ENCODE results near the gene SYK. TPM values are rescaled to one million over a fixed set of nuclear protein-coding genes. Genes with fewer than 3 reads are reported as not detected.

SYK gene
- total RNA-seq, 1 donor from 2014 or later: 0.41 TPM

DNA sequence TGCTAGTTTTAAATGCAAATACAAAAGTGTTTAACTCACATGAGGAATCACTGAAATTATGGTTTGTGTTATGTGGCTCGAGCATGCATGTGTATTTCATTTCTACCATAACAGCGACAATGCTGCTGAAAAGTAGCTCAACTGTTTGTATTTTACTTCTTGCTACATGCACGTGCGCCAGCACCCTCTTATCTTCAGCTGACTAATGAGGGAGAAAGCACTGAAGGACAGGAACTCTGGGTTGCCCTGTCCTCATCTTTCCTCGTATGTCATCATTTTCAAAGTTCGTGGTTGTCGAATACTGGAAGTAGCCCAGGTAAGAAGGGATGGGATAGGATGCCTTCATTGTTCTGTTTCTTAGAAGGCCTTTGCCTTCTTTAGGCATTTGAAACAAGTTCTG lies 120.3 kb downstream of the SYK start:
- peaks cover 11% of the 10 kb centered on the region for H3K4me1 ChIP-seq (ENCODE audit: insufficient read depth, low read length)
- DNase-seq (ENCODE audit: low read depth) (no peak), FAIRE-seq (no peak)
- H3K79me2 ChIP-seq (ENCODE audit: insufficient read depth, low read length): no peaks in the 10 kb centered on the region
- H3K27ac Mint-ChIP-seq (ENCODE audit: unreplicated experiment): no peak overlapping the region
- no peak overlapping the region for H3K27ac ChIP-seq (ENCODE audit: low read depth, low read length)
- no peak overlapping the region for H3K4me3 Mint-ChIP-seq (ENCODE audit: unreplicated experiment)
- no peaks in the 10 kb centered on the region for H3K36me3 Mint-ChIP-seq (ENCODE audit: low read depth, unreplicated experiment)
- no peaks in the 10 kb centered on the region for H4K20me1 ChIP-seq (ENCODE audit: insufficient read depth, low read length)
- no peak overlapping the region for H3K4me2 ChIP-seq (ENCODE audit: low read length)
- no peak overlapping the region for H3K9ac ChIP-seq (ENCODE audit: low read length)
- H2AFZ ChIP-seq (ENCODE audit: low read depth, low read length): no peak overlapping the region
- H3K36me3 ChIP-seq (ENCODE audit: insufficient read depth, low read length): no peaks in the 10 kb centered on the region
- peaks cover 2% of the 10 kb centered on the region for H3K9me3 Mint-ChIP-seq (ENCODE audit: unreplicated experiment)
- no peak for TF ChIP-seq CTCF (IDR thresholded peaks at IDR 0.05; ENCODE audit: insufficient read depth, low read depth, low read length)
- no peak for TF ChIP-seq EZH2 (IDR thresholded peaks at IDR 0.05; ENCODE audit: insufficient read depth, low read length)
- peaks cover 15% of the 10 kb centered on the region for H3K4me1 Mint-ChIP-seq (ENCODE audit: low read depth, unreplicated experiment)
- no peaks in the 10 kb centered on the region for H3K9me3 ChIP-seq (ENCODE audit: insufficient read depth, low read depth, low read length)
- peaks cover 3% of the 10 kb centered on the region for H3K27me3 ChIP-seq (ENCODE audit: insufficient read depth, low read length)
- H3K27me3 Mint-ChIP-seq (ENCODE audit: low read depth, unreplicated experiment): peaks cover 6% of the 10 kb centered on the region
- H3K4me3 ChIP-seq (ENCODE audit: insufficient read depth, low read depth, low read length): no peak overlapping the region

GRCh38 chr9:90925581-90926257 lies 124.1 kb downstream of the SYK start:
- H3K4me3 ChIP-seq (ENCODE audit: insufficient read depth, low read depth, low read length): no peak overlapping the region
- H3K36me3 ChIP-seq (ENCODE audit: insufficient read depth, low read length): no peaks in the 10 kb centered on the region
- no peaks in the 10 kb centered on the region for H4K20me1 ChIP-seq (ENCODE audit: insufficient read depth, low read length)
- no peak overlapping the region for H3K4me3 Mint-ChIP-seq (ENCODE audit: unreplicated experiment)
- no peaks in the 10 kb centered on the region for H3K9me3 ChIP-seq (ENCODE audit: insufficient read depth, low read depth, low read length)
- H3K36me3 Mint-ChIP-seq (ENCODE audit: low read depth, unreplicated experiment): no peaks in the 10 kb centered on the region
- TF ChIP-seq CTCF (IDR thresholded peaks at IDR 0.05; ENCODE audit: insufficient read depth, low read depth, low read length): no peak
- TF ChIP-seq EZH2 (IDR thresholded peaks at IDR 0.05; ENCODE audit: insufficient read depth, low read length): no peak
- DNase-seq (ENCODE audit: low read depth) (peak; percentile 92), FAIRE-seq (peak; percentile 87)
- no peak overlapping the region for H3K9ac ChIP-seq (ENCODE audit: low read length)
- peaks cover 21% of the 10 kb centered on the region for H3K4me1 Mint-ChIP-seq (ENCODE audit: low read depth, unreplicated experiment)
- H3K27ac Mint-ChIP-seq (ENCODE audit: unreplicated experiment): peak overlapping the region; percentile 99
- H2AFZ ChIP-seq (ENCODE audit: low read depth, low read length): no peak overlapping the region
- peaks cover 11% of the 10 kb centered on the region for H3K4me1 ChIP-seq (ENCODE audit: insufficient read depth, low read length)
- no peaks in the 10 kb centered on the region for H3K27me3 ChIP-seq (ENCODE audit: insufficient read depth, low read length)
- peak overlapping the region; percentile 71 for H3K27ac ChIP-seq (ENCODE audit: low read depth, low read length)
- no peaks in the 10 kb centered on the region for H3K27me3 Mint-ChIP-seq (ENCODE audit: low read depth, unreplicated experiment)
- H3K9me3 Mint-ChIP-seq (ENCODE audit: unreplicated experiment): no peaks in the 10 kb centered on the region
- no peak overlapping the region for H3K4me2 ChIP-seq (ENCODE audit: low read length)
- H3K79me2 ChIP-seq (ENCODE audit: insufficient read depth, low read length): no peaks in the 10 kb centered on the region

DNA sequence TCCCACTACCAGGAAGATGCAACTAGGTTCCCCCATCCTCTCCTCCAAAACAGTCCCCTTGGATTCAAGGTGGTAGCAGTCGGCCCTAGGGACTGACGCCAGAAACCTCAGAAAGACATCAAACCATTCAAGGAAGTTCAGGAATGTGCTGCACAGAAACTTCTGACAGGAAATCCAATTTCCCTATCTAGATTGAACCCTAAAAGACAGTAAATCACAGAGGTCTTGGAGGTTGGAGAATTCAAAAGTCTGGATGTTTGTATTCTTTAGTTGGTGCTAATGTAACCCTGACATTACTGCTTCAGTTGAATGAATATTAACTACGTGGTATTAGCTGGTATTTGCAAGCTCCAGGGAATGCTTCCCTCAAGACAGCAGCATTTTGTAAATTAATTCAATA lies 125.3 kb downstream of the SYK start:
- Mint-ChIP-seq H3K4me3 (ENCODE audit: unreplicated experiment) (no peak overlapping the region), H3K4me1 (ENCODE audit: low read depth, unreplicated experiment) (peaks cover 21% of the 10 kb centered on the region), H3K36me3 (ENCODE audit: low read depth, unreplicated experiment) (no peaks in the 10 kb centered on the region), H3K27ac (ENCODE audit: unreplicated experiment) (peak overlapping the region; percentile 99), H3K27me3 (ENCODE audit: low read depth, unreplicated experiment) (peaks cover 11% of the 10 kb centered on the region), H3K9me3 (ENCODE audit: unreplicated experiment) (no peaks in the 10 kb centered on the region)
- H3K4me3 ChIP-seq (ENCODE audit: insufficient read depth, low read depth, low read length): no peak overlapping the region
- H3K79me2 ChIP-seq (ENCODE audit: insufficient read depth, low read length): no peaks in the 10 kb centered on the region
- no peak overlapping the region for H3K27ac ChIP-seq (ENCODE audit: low read depth, low read length)
- no peak overlapping the region for H3K4me2 ChIP-seq (ENCODE audit: low read length)
- peaks cover 11% of the 10 kb centered on the region for H3K4me1 ChIP-seq (ENCODE audit: insufficient read depth, low read length)
- DNase-seq (ENCODE audit: low read depth): no peak
- H4K20me1 ChIP-seq (ENCODE audit: insufficient read depth, low read length): no peaks in the 10 kb centered on the region
- H3K9me3 ChIP-seq (ENCODE audit: insufficient read depth, low read depth, low read length): no peaks in the 10 kb centered on the region
- H3K36me3 ChIP-seq (ENCODE audit: insufficient read depth, low read length): no peaks in the 10 kb centered on the region
- H3K27me3 ChIP-seq (ENCODE audit: insufficient read depth, low read length): no peaks in the 10 kb centered on the region
- H3K9ac ChIP-seq (ENCODE audit: low read length): no peak overlapping the region
- H2AFZ ChIP-seq (ENCODE audit: low read depth, low read length): no peak overlapping the region
- no peak for TF ChIP-seq CTCF (IDR thresholded peaks at IDR 0.05; ENCODE audit: insufficient read depth, low read depth, low read length)
- no peak for TF ChIP-seq EZH2 (IDR thresholded peaks at IDR 0.05; ENCODE audit: insufficient read depth, low read length)
- no peak for FAIRE-seq
